GM21576 (cell line): ENCODE data around the gene ING1.

Source experiments
- ATAC-seq: cut with Tn5 transposase; IDR thresholded peaks from one replicate; pipeline ENCODE4 v1.9.1; 2021; ENCODE audit warnings: mild to moderate bottlenecking, moderate library complexity; ENCODE audit not compliant: unreplicated experiment

ING1 gene

DNA sequence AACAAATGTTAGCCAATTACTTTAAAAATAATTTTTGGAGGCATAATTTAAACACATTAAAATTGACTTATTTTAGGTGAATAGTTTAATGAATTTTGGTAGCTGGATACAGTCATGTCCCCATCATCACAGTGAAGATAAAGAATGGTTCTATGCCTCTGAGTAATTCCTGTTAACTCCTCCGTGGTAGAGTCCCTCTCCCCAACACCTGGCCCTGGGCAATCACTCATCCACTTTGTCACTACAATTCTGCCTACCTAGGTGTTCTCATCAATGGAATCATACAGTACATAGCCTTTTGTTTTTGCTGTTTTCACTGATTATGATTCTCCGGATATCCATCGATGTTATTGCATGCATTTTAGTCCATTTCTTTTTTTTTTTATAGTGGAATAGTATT is 55.6 kb downstream of the ING1 start:
- no peak for ATAC-seq

DNA sequence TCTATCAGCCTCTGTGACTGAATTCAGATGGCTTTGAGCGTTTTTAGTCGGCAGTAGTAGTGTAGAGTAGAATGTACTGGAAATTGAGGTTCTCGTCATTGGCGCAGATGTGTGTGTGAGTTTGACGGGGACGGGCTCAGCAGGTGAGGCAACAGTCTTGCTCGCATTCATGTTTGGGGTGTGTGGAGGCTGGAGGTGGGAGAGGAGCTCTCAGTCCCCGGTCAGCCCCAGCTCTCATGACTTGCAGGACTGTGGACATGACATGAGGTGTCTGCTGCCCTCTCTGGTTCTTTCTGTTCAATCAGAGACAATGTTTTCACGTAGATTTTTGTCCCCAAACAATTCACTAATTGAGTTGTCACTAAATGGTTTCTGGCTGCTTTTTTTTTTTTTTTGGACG is 57.2 kb downstream of the ING1 start:
- ATAC-seq = no peak

GRCh38 chr13:110771194-110771593 is 57.7 kb downstream of the ING1 start:
- ATAC-seq = no peak

GRCh38 chr13:110772091-110772984 is 58.8 kb downstream of the ING1 start:
- no peak for ATAC-seq
